T-cell (primary cell): Measurements from ENCODE around the gene C5AR1. TPM values are rescaled to one million over a fixed set of nuclear protein-coding genes. Genes with fewer than 3 reads are reported as not detected.
"Not testable (repeated sequence)": the region's sequence is repeated elsewhere in the genome, so short reads cannot be mapped to it uniquely, and the experiment has no call there.

Experiments used
- ATAC-seq, 4 experiments: fragments of 200-7000 bp in 3 of 4; fragments of 150-1000 bp in 1 of 4; cut with Tn5 transposase; replicated peaks in 1 of 4; 1 replicate in 3 of 4; 2 replicates in 1 of 4; pipeline ENCODE4 v1.10.0; 2021; ENCODE audit warnings: moderate library complexity in 3 of 4, mild to moderate bottlenecking in 2 of 4, moderate number of reproducible peaks in 1 of 4
- CTCF ChIA-PET, 2 donors: fragments of 300-600 bp; sonication (Branson Sonifier 250); formaldehyde crosslinking; loops; one replicate each; lab custom pipeline; 2022; ENCODE audit warnings: antibody characterized with exemption in 2 of 2; lab: Charles Lee
- POLR2A ChIA-PET, 2 donors: fragments of 300-600 bp; sonication (Branson Sonifier 250); formaldehyde crosslinking; loops; one replicate each; lab custom pipeline; 2022; ENCODE audit warnings: antibody characterized with exemption in 2 of 2; lab: Charles Lee
- DNase-seq, 35 experiments: peaks; one replicate each; pipeline versions ENCODE4 v3.0.0 to v3.0.0-alpha.2; 2013 to 2023
- H3K27ac ChIP-seq: one replicate; pipeline ENCODE4 v1.5.1; 2013; ENCODE audit warnings: low read length
- H3K27me3 ChIP-seq, 2 experiments: replicated peaks in 1 of 2; 1 replicate in 1 of 2; 2 replicates in 1 of 2; pipeline versions ENCODE4 v1.6.1 to v1.7.0; 2013; ENCODE audit warnings: low read length in 1 of 2, mixed read lengths in 1 of 2; ENCODE audit not compliant: control insufficient read depth in 2 of 2, insufficient read depth in 2 of 2; ENCODE audit errors: extremely low read depth in 1 of 2
- H3K36me3 ChIP-seq, 2 donors: 1 replicate in 1 of 2; 2 replicates in 1 of 2; pipeline versions ENCODE4 v1.6.1 to v1.7.0; 2013; ENCODE audit warnings: low read length in 1 of 2; ENCODE audit not compliant: control insufficient read depth in 2 of 2, insufficient read depth in 1 of 2; ENCODE audit errors: extremely low read depth in 1 of 2
- H3K4me1 ChIP-seq, 2 experiments: 1 replicate in 1 of 2; 2 replicates in 1 of 2; pipeline versions ENCODE4 v1.6.1 to v1.7.0; 2013; ENCODE audit warnings: low read length in 2 of 2, mixed read lengths in 1 of 2; ENCODE audit not compliant: insufficient read depth in 2 of 2, control insufficient read depth in 1 of 2; ENCODE audit errors: extremely low read depth in 1 of 2
- H3K4me3 ChIP-seq, 2 donors: 1 replicate in 1 of 2; 2 replicates in 1 of 2; pipeline versions ENCODE4 v1.5.1 to v1.7.0; 2013; ENCODE audit warnings: mild to moderate bottlenecking in 2 of 2, low read length in 1 of 2, moderate library complexity in 1 of 2; ENCODE audit not compliant: control insufficient read depth in 1 of 2; ENCODE audit errors: extremely low read depth in 1 of 2
- H3K9me3 ChIP-seq: 2 replicates; pipeline ENCODE4 v1.7.0; 2013
- H3K27ac Mint-ChIP-seq, 2 donors: one replicate each; pipeline ENCODE4 v1.8.0; 2020 to 2021; ENCODE audit warnings: mild to moderate bottlenecking in 2 of 2, mixed read lengths in 2 of 2
- H3K27me3 Mint-ChIP-seq, 2 donors: one replicate each; pipeline ENCODE4 v1.8.0; 2021 to 2022; ENCODE audit warnings: mixed read lengths in 2 of 2
- H3K36me3 Mint-ChIP-seq: one replicate; pipeline ENCODE4 v1.8.0; 2021; ENCODE audit warnings: mixed read lengths
- H3K4me1 Mint-ChIP-seq, 3 donors: one replicate each; pipeline ENCODE4 v1.8.0; 2020 to 2022; ENCODE audit warnings: mixed read lengths in 3 of 3, mild to moderate bottlenecking in 1 of 3
- H3K4me3 Mint-ChIP-seq, 3 donors: one replicate each; pipeline ENCODE4 v1.8.0; 2020 to 2022; ENCODE audit warnings: mild to moderate bottlenecking in 3 of 3, mixed read lengths in 3 of 3, moderate library complexity in 3 of 3
- H3K9me3 Mint-ChIP-seq, 3 donors: one replicate each; pipeline ENCODE4 v1.8.0; 2020 to 2022; ENCODE audit warnings: mixed read lengths in 3 of 3
- WGBS: methylation state at CpG from one replicate; pipeline ENCODE4 v1.1.5; 2013; ENCODE audit warnings: missing lambda C conversion rate; ENCODE audit not compliant: insufficient coverage; 5-methylcytosine and 5-hydroxymethylcytosine counted together
- total RNA-seq, 35 experiments: library from RNA in 6 of 35; stranded (reverse) in 6 of 35; fragments of 120-200 nt in 1 of 35; gene quantifications; one replicate each; pipeline versions ENCODE4 v1.2.1 to v1.2.4 and lab custom pipeline; 2013 to 2026

The C5AR1 gene
- total RNA-seq, 5 donors from 2014 or later (not counting 1 experiment from before 2014, with no cell fraction given) = 1.8 to 2.4 (median 2.2) TPM

DNA sequence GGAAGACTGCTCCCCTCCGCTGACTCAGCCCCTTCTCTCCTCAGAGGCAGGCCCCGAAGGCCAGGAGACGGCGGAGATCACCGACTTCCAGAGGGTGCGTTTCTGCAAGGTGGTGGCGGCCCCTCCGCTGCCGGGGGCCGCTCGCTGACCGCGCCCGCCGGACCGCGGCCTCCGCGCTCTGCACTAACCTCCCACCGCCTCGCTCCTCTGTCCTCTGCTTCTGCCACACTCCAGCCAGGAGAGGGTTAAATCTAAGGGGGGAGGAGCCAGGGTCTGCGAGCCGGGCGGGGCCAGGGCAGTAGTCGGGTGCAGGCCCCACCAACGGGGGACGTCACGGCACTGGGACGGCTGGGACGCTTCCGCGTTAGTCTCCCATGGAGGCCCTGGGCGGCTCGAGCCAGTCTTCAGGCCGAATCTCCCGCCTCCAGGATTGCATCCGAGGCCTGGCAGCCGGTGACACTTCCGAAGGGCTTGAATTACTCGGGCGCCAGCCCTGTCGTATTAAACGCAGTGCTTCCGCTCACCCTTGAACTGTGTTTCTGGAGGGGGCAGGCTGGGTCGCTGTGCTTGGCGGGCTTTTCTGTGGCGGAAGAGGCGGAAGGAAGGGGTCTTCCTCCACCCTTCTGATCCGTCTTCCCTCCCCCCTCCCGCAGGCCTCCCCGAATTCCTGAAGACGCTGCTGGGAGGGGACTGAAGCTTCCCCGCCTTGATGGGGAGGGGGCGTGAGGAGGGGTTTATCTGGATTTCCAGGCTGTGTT, 36.2 kb upstream of the C5AR1 start:
- H3K9me3 Mint-ChIP-seq = no peaks in the 10 kb centered on the region
- WGBS = under 1% methylated on average over 28 of the region's 54 CpGs

DNA sequence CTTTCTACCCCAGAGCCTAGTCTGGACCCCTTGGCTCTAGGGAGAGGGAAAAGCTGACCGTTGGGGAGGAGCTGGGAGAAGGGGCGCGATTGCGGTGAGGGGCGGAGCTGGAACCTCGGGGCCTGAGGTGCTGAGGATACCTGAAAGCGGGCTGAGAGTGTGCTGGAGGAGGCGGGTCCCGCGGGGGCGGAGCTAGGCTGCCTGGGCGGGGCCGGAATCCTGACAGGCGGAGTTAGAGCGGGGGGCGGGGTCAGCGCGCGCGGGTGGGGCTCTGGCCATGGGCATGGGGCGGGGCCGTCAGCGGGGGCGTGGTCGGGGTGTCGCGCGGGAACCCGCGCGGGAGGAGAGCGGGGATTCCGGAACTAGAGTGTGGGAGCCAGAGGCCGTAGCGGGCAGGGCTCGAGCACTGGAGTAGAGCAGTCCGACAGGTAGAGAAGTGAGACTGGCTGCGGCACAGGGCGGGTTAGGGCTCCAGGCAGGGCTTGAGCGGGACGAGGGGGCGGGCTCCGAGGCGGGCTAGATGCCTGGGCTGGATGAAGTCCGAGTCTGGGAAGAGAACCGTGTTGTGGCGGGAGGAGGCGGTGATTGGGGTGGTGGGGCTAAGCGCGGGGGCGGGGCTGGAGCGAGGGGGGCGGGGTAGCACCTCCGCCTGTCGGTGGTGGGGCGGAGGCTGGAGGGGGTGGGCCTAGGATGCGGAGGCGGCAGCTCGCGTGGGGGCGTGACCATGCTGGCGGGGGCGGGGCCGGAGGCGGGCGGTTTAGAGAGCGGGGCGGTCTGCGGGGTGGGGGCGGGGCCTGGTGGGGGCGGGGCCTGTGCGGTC, 35.4 kb upstream of the C5AR1 start, which contains the start of gene INAFM1:
Gene INAFM1 (plus strand): TSS at position 815 of the 820 bp plus-strand sequence. CDS start 35 bp downstream, outside the sequence.
- peak within 1 kb of the TSS; percentile 97 to 98 for H3K27ac Mint-ChIP-seq
- ChIA-PET CTCF (interaction anchor here in 1 of 2 donors (0.6 to 2.0 kb wide), 12 partner anchors 12 to 516 kb away, joined by 3 to 12 read pairs (median 6); partner anchors contain the start of genes CCDC9, DHX34 and ZC3H4), POLR2A (interaction anchor here (0.6 to 1.3 kb wide), 6 partner anchors 18 to 427 kb away, joined by 3 to 9 read pairs (median 6); partner anchors contain the start of gene CCDC9 (in 2 of the 2))
- under 1% methylated on average over 45 of the region's 72 CpGs for WGBS
- peaks cover 9 to 20% of the 10 kb centered on the region in 2 donors for H3K36me3 ChIP-seq
- ATAC-seq = peak; percentile 76 to 83 (median 76)
- H3K4me3 Mint-ChIP-seq = peak within 1 kb of the TSS; percentile 95 to 97 (median 96)
- H3K27me3 Mint-ChIP-seq = no peaks in the 10 kb centered on the region
- H3K36me3 Mint-ChIP-seq = peaks cover 8% of the 10 kb centered on the region
- H3K4me3 ChIP-seq = peak within 1 kb of the TSS; percentile 78 to 99
- H3K9me3 ChIP-seq = no peaks in the 10 kb centered on the region
- H3K27me3 ChIP-seq = no peaks in the 10 kb centered on the region
- peaks cover 0 to 26% of the 10 kb centered on the region in 2 experiments for H3K4me1 ChIP-seq
- no peaks in the 10 kb centered on the region for H3K9me3 Mint-ChIP-seq
- DNase-seq = peak; percentile 92 to 100 (median 99)
- peak within 1 kb of the TSS; percentile 98 for H3K27ac ChIP-seq
- H3K4me1 Mint-ChIP-seq = peaks cover 18 to 19% (median 18%) of the 10 kb centered on the region in 3 donors

More for the DNA sequence above, 36.2 kb upstream of the C5AR1 start:
- POLR2A ChIA-PET = interaction anchor here in 1 of 2 donors (0.6 kb wide), 2 partner anchors 313 to 427 kb away, joined by 5 to 9 read pairs; no protein-coding TSS in a partner anchor
- CTCF ChIA-PET = interaction anchor here in 1 of 2 donors (0.6 to 2.0 kb wide), 6 partner anchors 17 to 515 kb away, joined by 3 to 12 read pairs (median 4); partner anchors contain the start of genes CCDC9 and DHX34
- H3K27ac ChIP-seq = peak overlapping the region; percentile 98
- Mint-ChIP-seq H3K4me1 (peaks cover 18 to 19% (median 18%) of the 10 kb centered on the region in 3 donors), H3K4me3 (peak overlapping the region; percentile 95 to 97 (median 96)), H3K27ac (peak overlapping the region; percentile 97 to 98), H3K36me3 (peaks cover 8% of the 10 kb centered on the region), H3K27me3 (no peaks in the 10 kb centered on the region)
- no peaks in the 10 kb centered on the region for H3K27me3 ChIP-seq
- H3K4me3 ChIP-seq = peak overlapping the region; percentile 78 to 99
- H3K4me1 ChIP-seq = peaks cover 0 to 26% of the 10 kb centered on the region in 2 experiments
- peak; percentile 76 to 91 (median 85) for DNase-seq
- peaks cover 9 to 21% of the 10 kb centered on the region in 2 donors for H3K36me3 ChIP-seq
- peak; percentile 68 to 71 (median 69) for ATAC-seq
- H3K9me3 ChIP-seq = no peaks in the 10 kb centered on the region

DNA sequence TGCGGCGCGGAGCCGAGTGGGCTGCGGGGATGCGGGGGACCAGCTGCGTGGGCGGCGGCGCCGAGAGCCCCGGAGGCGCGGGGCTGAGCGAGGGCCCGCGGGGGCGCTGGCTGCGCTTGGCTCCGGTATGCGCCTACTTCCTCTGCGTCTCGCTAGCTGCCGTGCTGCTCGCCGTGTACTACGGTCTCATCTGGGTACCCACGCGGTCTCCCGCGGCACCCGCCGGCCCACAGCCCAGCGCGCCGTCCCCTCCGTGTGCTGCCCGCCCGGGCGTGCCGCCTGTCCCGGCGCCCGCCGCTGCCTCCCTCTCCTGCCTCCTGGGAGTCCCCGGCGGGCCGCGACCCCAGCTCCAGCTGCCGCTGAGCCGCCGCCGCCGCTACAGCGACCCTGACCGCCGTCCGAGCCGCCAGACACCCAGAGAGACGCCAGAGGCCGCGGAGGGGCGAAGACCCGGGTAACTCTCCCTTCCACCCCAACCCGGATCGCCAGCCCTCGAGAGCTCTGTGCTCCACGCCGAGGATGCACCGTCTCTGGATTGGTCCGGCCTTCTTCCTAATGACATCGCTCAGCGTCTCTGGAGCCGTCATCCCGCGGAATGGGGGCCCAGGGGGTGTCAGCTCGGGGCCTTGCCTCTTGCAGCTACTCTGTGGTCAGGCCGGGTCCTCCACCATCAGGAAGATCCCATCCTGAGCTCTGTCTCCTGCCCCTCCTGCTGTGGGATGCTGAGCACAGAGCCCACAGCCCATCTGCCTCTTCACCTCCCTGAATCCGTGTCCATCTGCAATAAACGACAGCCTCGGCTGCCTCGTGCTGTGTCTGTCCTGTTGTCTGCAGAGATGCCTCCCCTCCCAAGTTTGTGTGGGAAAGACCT, 34.5 kb upstream of the C5AR1 start:
- peaks cover 0 to 26% of the 10 kb centered on the region in 2 experiments for H3K4me1 ChIP-seq
- WGBS = 11% methylated on average over 77 of the region's 82 CpGs
- ATAC-seq = peak in 3 of 4 experiments; percentile 20 to 37 (median 36)
- peak overlapping the region; percentile 7 to 34 for H3K4me3 ChIP-seq
- H3K9me3 ChIP-seq = no peaks in the 10 kb centered on the region
- Mint-ChIP-seq H3K4me3 (peak overlapping the region; percentile 69 to 96 (median 79)), H3K27me3 (no peaks in the 10 kb centered on the region), H3K27ac (peak overlapping the region; percentile 48 to 52), H3K9me3 (no peaks in the 10 kb centered on the region), H3K4me1 (peaks cover 18 to 21% (median 19%) of the 10 kb centered on the region in 3 donors), H3K36me3 (peaks cover 6% of the 10 kb centered on the region)
- H3K27ac ChIP-seq = no peak overlapping the region
- peak in 5 of 35 experiments; percentile 5 to 31 (median 16) for DNase-seq
- peaks cover 5 to 14% of the 10 kb centered on the region in 2 donors for H3K36me3 ChIP-seq
- no peaks in the 10 kb centered on the region for H3K27me3 ChIP-seq
- POLR2A ChIA-PET = interaction anchor here in 1 of 2 donors (1.3 kb wide), 1 partner anchor 19 kb away, joined by 4 read pairs; the partner anchor contains the start of gene CCDC9
- CTCF ChIA-PET = interaction anchor here (0.6 to 2.0 kb wide), 12 partner anchors 13 to 1606 kb away, joined by 3 to 12 read pairs (median 5); partner anchors contain the start of genes CCDC9 (in 1 of the 2) and ZC3H4 (in 1 of the 2)

DNA sequence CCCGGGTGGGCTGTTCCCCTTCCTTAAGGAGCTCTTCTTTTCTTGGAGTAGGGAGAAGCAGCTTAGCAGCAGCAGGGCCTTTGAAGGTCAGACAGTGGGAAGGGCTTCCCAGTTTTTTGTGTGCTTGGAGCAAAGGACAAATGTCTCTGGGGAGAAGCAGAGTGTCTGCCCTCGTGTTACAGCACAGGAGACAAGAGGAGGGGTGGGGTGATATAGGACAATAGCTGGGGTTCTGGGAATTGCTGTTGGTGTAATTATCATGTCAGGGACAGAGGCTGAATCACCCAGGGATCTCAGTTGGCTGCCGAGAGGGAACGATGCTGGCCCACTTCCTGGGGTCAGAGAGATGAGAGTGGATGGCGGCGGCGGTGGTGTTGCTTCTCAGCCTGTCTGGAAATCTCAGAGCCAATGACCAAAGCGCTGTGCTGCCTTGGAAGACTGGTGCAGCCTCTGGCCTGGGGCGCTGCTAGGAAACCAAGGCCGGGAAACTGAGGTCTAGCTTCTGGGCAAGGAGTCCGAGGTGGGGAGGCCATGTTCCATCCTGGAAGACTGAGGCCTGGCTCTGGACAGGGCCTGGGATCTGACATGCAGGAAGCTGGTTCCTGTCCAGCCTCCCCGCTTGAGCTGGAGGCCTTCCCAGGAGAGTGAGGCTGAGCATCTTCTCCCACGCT, 33.7 kb upstream of the C5AR1 start:
- H3K4me1 Mint-ChIP-seq = peaks cover 18 to 21% (median 19%) of the 10 kb centered on the region in 3 donors
- DNase-seq (no peak), ATAC-seq (no peak)
- H3K4me3 ChIP-seq = no peak overlapping the region
- H3K27me3 ChIP-seq = no peaks in the 10 kb centered on the region
- WGBS = 93% methylated on average over 11 of the region's 13 CpGs
- peaks cover 5 to 6% of the 10 kb centered on the region in 2 donors for H3K36me3 ChIP-seq
- POLR2A ChIA-PET = interaction anchor here in 1 of 2 donors (0.6 kb wide), 1 partner anchor 9 kb away, joined by 3 read pairs; no protein-coding TSS in a partner anchor
- H3K9me3 Mint-ChIP-seq = no peaks in the 10 kb centered on the region
- H3K4me1 ChIP-seq = peaks cover 0 to 26% of the 10 kb centered on the region in 2 experiments
- peak overlapping the region; percentile 69 to 96 (median 79) for H3K4me3 Mint-ChIP-seq
- peak overlapping the region; percentile 48 to 52 for H3K27ac Mint-ChIP-seq
- H3K9me3 ChIP-seq = no peaks in the 10 kb centered on the region
- no peaks in the 10 kb centered on the region for H3K36me3 Mint-ChIP-seq
- CTCF ChIA-PET = interaction anchor here (0.5 to 1.5 kb wide), 6 partner anchors 14 to 1605 kb away, joined by 3 to 5 read pairs (median 4); partner anchors contain the start of genes CCDC9 (in 1 of the 2) and DHX34 (in 1 of the 2)
- no peaks in the 10 kb centered on the region for H3K27me3 Mint-ChIP-seq
- no peak overlapping the region for H3K27ac ChIP-seq

DNA sequence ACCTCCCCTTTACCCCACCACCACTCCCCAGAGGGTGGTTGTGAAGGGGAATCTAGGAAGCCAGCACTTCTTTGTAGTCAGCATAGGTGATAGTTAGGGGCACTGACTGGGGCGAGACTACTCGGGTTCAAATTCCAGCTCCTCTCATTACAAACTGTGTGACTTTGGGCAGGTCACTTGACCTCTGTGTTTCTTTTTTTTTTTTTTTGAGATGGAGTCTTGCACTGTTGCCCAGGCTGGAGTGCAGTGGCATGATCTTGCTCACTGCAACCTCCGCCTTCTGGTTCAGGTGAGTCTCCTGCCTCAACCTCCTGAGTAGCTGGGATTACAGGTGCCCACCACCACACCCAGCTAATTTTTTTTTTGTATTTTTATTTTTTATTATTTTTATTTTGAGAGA, 33.1 kb upstream of the C5AR1 start:
- not testable (repeated sequence) for H3K4me3 ChIP-seq, ATAC-seq, H3K9me3 Mint-ChIP-seq, DNase-seq, H3K36me3 ChIP-seq, H3K9me3 ChIP-seq, H3K27me3 Mint-ChIP-seq, H3K27me3 ChIP-seq, H3K36me3 Mint-ChIP-seq, H3K27ac ChIP-seq, H3K27ac Mint-ChIP-seq
- peak overlapping the region in 1 of 3 donors; percentile 96 for H3K4me3 Mint-ChIP-seq
- WGBS = no CpG with 5 or more reads among the region's 3 CpGs
- CTCF ChIA-PET = interaction anchor here (0.5 to 1.1 kb wide), 3 partner anchors 20 to 217 kb away, joined by 3 to 5 read pairs (median 4); partner anchors contain the start of genes CCDC9 (in 1 of the 2) and DHX34 (in 1 of the 2)
- peaks cover 18 to 21% (median 19%) of the 10 kb centered on the region in 3 donors for H3K4me1 Mint-ChIP-seq
- POLR2A ChIA-PET = interaction anchor here in 1 of 2 donors (0.6 kb wide), 1 partner anchor 8 kb away, joined by 3 read pairs; no protein-coding TSS in a partner anchor
- H3K4me1 ChIP-seq = peaks cover 0 to 26% of the 10 kb centered on the region in 2 experiments
